ENCODE data around the gene FSTL4. TPM values are rescaled to one million over a fixed set of nuclear protein-coding genes. Genes with fewer than 3 reads are reported as not detected.

The FSTL4 gene
- total and polyA plus RNA-seq, 2 of the 4 experiments (the other 2 are of a cell fraction) = 0.18 TPM; not detected in 1

- ChIA-PET CTCF (no interaction called here), POLR2A (ENCODE audit: unreplicated experiment) (no interaction called here)
- no CpG with 5 or more reads among the region's 1 CpG for WGBS, 2 experiments (ENCODE audit: extremely low coverage in 2 of 2, insufficient read length in 1 of 2)
- Histone ChIP-seq H2AK5ac (ENCODE audit: low read depth, low read length) (no peak overlapping the region), H3K27ac (ENCODE audit: insufficient read depth, low read length) (no peak overlapping the region), H4K5ac (ENCODE audit: low read depth, low read length) (no peak overlapping the region), H3K9ac (ENCODE audit: low read depth, low read length) (no peak overlapping the region), H2AFZ (replicated peaks; ENCODE audit: low read length, poor library complexity) (no peak overlapping the region), H3K18ac (ENCODE audit: low read depth, low read length) (no peak overlapping the region), H3K14ac (replicated peaks; ENCODE audit: low read depth, low read length) (no peak overlapping the region), H3K4me2 (ENCODE audit: low read depth, low read length) (no peak overlapping the region), H3K79me1 (ENCODE audit: low read depth in 1 of 2, low read length in 2 of 2) (no peaks in the 10 kb centered on the region), H3K4me1 (ENCODE audit: control insufficient read depth, insufficient read depth, low read length) (no peaks in the 10 kb centered on the region; the same call in 1 of the 2 replicates), H2AK9ac (replicated peaks; ENCODE audit: low read depth, low read length, poor library complexity) (no peak overlapping the region), H2BK20ac (ENCODE audit: low read depth, low read length) (no peak overlapping the region), H2BK15ac (ENCODE audit: low read depth, low read length) (no peak overlapping the region), H3K23ac (ENCODE audit: low read depth, low read length) (no peak overlapping the region), H2BK5ac (ENCODE audit: low read depth, low read length, poor library complexity, severe bottlenecking) (no peak overlapping the region), H4K8ac (ENCODE audit: low read depth in 2 of 2, low read length in 2 of 2) (no peak overlapping the region), H4K91ac (ENCODE audit: insufficient read depth, low read depth, low read length) (no peak overlapping the region), H4K20me1 (ENCODE audit: insufficient read depth, low read length) (no peaks in the 10 kb centered on the region), H3K56ac (ENCODE audit: extremely low read depth, insufficient read depth, low read length) (no peak overlapping the region), H3K36me3 (ENCODE audit: control insufficient read depth, insufficient read depth, low read length) (no peaks in the 10 kb centered on the region), H2BK120ac (ENCODE audit: low read depth, low read length) (no peak overlapping the region), H3K27me3 (ENCODE audit: control insufficient read depth, insufficient read depth, low read length) (peaks cover 26% of the 10 kb centered on the region), H3K9me1 (ENCODE audit: insufficient read depth, low read length) (no peaks in the 10 kb centered on the region; the same call in 1 of the 2 replicates), H3K4ac (ENCODE audit: low read depth, low read length) (no peak overlapping the region), H3K4me3 (ENCODE audit: insufficient read depth, low read depth, low read length) (no peak overlapping the region), H3K9me3 (ENCODE audit: control insufficient read depth, insufficient read depth, low read length) (no peaks in the 10 kb centered on the region)
- TF ChIP-seq MAFK (IDR thresholded peaks at IDR 0.05; ENCODE audit: low read depth, low read length) (no peak), BHLHE40 (IDR thresholded peaks at IDR 0.05; ENCODE audit: low read depth, low read length) (no peak), RFX5 (IDR thresholded peaks at IDR 0.05; ENCODE audit: low read depth, low read length) (no peak), POLR2A (IDR thresholded peaks at IDR 0.05; ENCODE audit: low read depth, low read length) (no peak), CTCF (conservative IDR thresholded peaks at IDR 0.05; ENCODE audit: low read depth, low read length) (no peak), MXI1 (IDR thresholded peaks at IDR 0.05; ENCODE audit: borderline replicate concordance, low read depth, low read length) (no peak), MAZ (IDR thresholded peaks at IDR 0.05; ENCODE audit: borderline replicate concordance, low read depth, low read length) (no peak), USF2 (IDR thresholded peaks at IDR 0.05; ENCODE audit: low read depth, low read length) (no peak), CHD1 (IDR thresholded peaks at IDR 0.05; ENCODE audit: low read depth, low read length) (no peak), CEBPB (IDR thresholded peaks at IDR 0.05; ENCODE audit: low read depth, low read length) (no peak)
- dilution Hi-C loops (cut with HindIII; ENCODE audit: low sequenced_read_pairs, unreplicated experiment) = no loop called here
- intact Hi-C loops (cut with micrococcal nuclease) = no loop called here
- BruUV-seq (replicated peaks) = no TSS peak
- no peak for DNase-seq
- in situ Hi-C loops (cut with MboI; ENCODE audit: low sequenced_read_pairs) = loop anchor here (5.0 kb wide), 1 partner anchor 141 kb away; no protein-coding TSS in a partner anchor
- ATAC-seq (ENCODE audit: low read depth) = no peak
Observed at GRCh38 chr5:133253671-133254070, 358.7 kb downstream of the FSTL4 start.

Data from IMR-90 (cell line).